ENCODE measurements around the gene GDI1. TPM values are rescaled to one million over a fixed set of nuclear protein-coding genes. Genes with fewer than 3 reads are reported as not detected.

Gene GDI1
- total RNA-seq, 3 donors from 2014 or later (not counting 1 experiment from before 2014, with no cell fraction given): 138 to 174 (median 140) TPM

- TF ChIP-seq CTCF (IDR thresholded peaks at IDR 0.05): no peak
- no peak overlapping the region for H3K4me3 ChIP-seq (ENCODE audit: low read length)
- Mint-ChIP-seq H3K4me3 (no peak overlapping the region), H3K27me3 (ENCODE audit: low read depth in 2 of 2) (no peaks in the 10 kb centered on the region), H3K36me3 (no peaks in the 10 kb centered on the region), H3K27ac (no peak overlapping the region), H3K9me3 (no peaks in the 10 kb centered on the region), H3K4me1 (no peaks in the 10 kb centered on the region)
- H3K27ac ChIP-seq (ENCODE audit: low read length): no peak overlapping the region
- peaks cover 16% of the 10 kb centered on the region for H3K36me3 ChIP-seq (ENCODE audit: control insufficient read depth, insufficient read depth, low read length)
- intact Hi-C loops (cut with micrococcal nuclease): no loop called here
- WGBS (ENCODE audit: insufficient coverage): 95% methylated on average over 9 of the region's 9 CpGs
- H3K9me3 ChIP-seq (ENCODE audit: control insufficient read depth, insufficient read depth, low read length): no peaks in the 10 kb centered on the region
- no peak for ATAC-seq
- no peak for DNase-seq
- H3K27me3 ChIP-seq (ENCODE audit: control insufficient read depth, insufficient read depth, low read length): no peaks in the 10 kb centered on the region
- H3K4me1 ChIP-seq (ENCODE audit: control insufficient read depth, insufficient read depth, low read length): no peaks in the 10 kb centered on the region
These were observed 32.2 kb downstream of the GDI1 start for GRCh38 chrX:154469114-154469513.

- peaks cover 16% of the 10 kb centered on the region for H3K36me3 ChIP-seq (ENCODE audit: control insufficient read depth, insufficient read depth, low read length)
- Mint-ChIP-seq H3K27ac (no peak overlapping the region), H3K4me3 (no peak overlapping the region), H3K27me3 (ENCODE audit: low read depth in 2 of 2) (no peaks in the 10 kb centered on the region), H3K36me3 (no peaks in the 10 kb centered on the region), H3K9me3 (no peaks in the 10 kb centered on the region), H3K4me1 (no peaks in the 10 kb centered on the region)
- no peaks in the 10 kb centered on the region for H3K9me3 ChIP-seq (ENCODE audit: control insufficient read depth, insufficient read depth, low read length)
- H3K27me3 ChIP-seq (ENCODE audit: control insufficient read depth, insufficient read depth, low read length): no peaks in the 10 kb centered on the region
- 96% methylated on average over 18 of the region's 18 CpGs for WGBS (ENCODE audit: insufficient coverage)
- DNase-seq: no peak
- no peak overlapping the region for H3K27ac ChIP-seq (ENCODE audit: low read length)
- no peak for TF ChIP-seq CTCF (IDR thresholded peaks at IDR 0.05)
- H3K4me3 ChIP-seq (ENCODE audit: low read length): no peak overlapping the region
- H3K4me1 ChIP-seq (ENCODE audit: control insufficient read depth, insufficient read depth, low read length): no peaks in the 10 kb centered on the region
- no peak for ATAC-seq
- intact Hi-C loops (cut with micrococcal nuclease): no loop called here
These were observed 32.9 kb downstream of the GDI1 start for GRCh38 chrX:154469880-154470279.

- H3K9me3 Mint-ChIP-seq: no peaks in the 10 kb centered on the region
- H3K27ac Mint-ChIP-seq: no peak overlapping the region
- DNase-seq: no peak
- H3K4me3 Mint-ChIP-seq: no peak overlapping the region
- Histone ChIP-seq H3K36me3 (ENCODE audit: control insufficient read depth, insufficient read depth, low read length) (peaks cover 16% of the 10 kb centered on the region), H3K27me3 (ENCODE audit: control insufficient read depth, insufficient read depth, low read length) (no peaks in the 10 kb centered on the region), H3K9me3 (ENCODE audit: control insufficient read depth, insufficient read depth, low read length) (no peaks in the 10 kb centered on the region), H3K4me3 (ENCODE audit: low read length) (no peak overlapping the region), H3K27ac (ENCODE audit: low read length) (no peak overlapping the region), H3K4me1 (ENCODE audit: control insufficient read depth, insufficient read depth, low read length) (no peaks in the 10 kb centered on the region)
- ATAC-seq: no peak
- no peaks in the 10 kb centered on the region for H3K27me3 Mint-ChIP-seq (ENCODE audit: low read depth in 2 of 2)
- WGBS (ENCODE audit: insufficient coverage): 94% methylated on average over 14 of the region's 14 CpGs
- TF ChIP-seq CTCF (IDR thresholded peaks at IDR 0.05): no peak
- intact Hi-C loops (cut with micrococcal nuclease): no loop called here
- H3K36me3 Mint-ChIP-seq: no peaks in the 10 kb centered on the region
- H3K4me1 Mint-ChIP-seq: no peaks in the 10 kb centered on the region
These were observed 33.5 kb downstream of the GDI1 start for GRCh38 chrX:154470434-154470833.

- intact Hi-C loops (cut with micrococcal nuclease): no loop called here
- no peaks in the 10 kb centered on the region for H3K9me3 Mint-ChIP-seq
- peaks cover 16% of the 10 kb centered on the region for H3K36me3 ChIP-seq (ENCODE audit: control insufficient read depth, insufficient read depth, low read length)
- ATAC-seq (no peak), DNase-seq (no peak)
- H3K4me1 ChIP-seq (ENCODE audit: control insufficient read depth, insufficient read depth, low read length): no peaks in the 10 kb centered on the region
- H3K27me3 ChIP-seq (ENCODE audit: control insufficient read depth, insufficient read depth, low read length): no peaks in the 10 kb centered on the region
- TF ChIP-seq CTCF (IDR thresholded peaks at IDR 0.05): no peak
- H3K4me3 Mint-ChIP-seq: no peak overlapping the region
- H3K27ac ChIP-seq (ENCODE audit: low read length): no peak overlapping the region
- 91% methylated on average over 23 of the region's 23 CpGs for WGBS (ENCODE audit: insufficient coverage)
- no peaks in the 10 kb centered on the region for H3K9me3 ChIP-seq (ENCODE audit: control insufficient read depth, insufficient read depth, low read length)
- H3K4me3 ChIP-seq (ENCODE audit: low read length): no peak overlapping the region
- no peaks in the 10 kb centered on the region for H3K4me1 Mint-ChIP-seq
- H3K27me3 Mint-ChIP-seq (ENCODE audit: low read depth in 2 of 2): no peaks in the 10 kb centered on the region
- H3K27ac Mint-ChIP-seq: no peak overlapping the region
- no peaks in the 10 kb centered on the region for H3K36me3 Mint-ChIP-seq
These were observed 34.1 kb downstream of the GDI1 start for GRCh38 chrX:154470914-154471568.

Data from natural killer cell (primary cell).